Measurements from ENCODE around the gene SPRYD3. TPM values are rescaled to one million over a fixed set of nuclear protein-coding genes. Genes with fewer than 3 reads are reported as not detected.

Gene SPRYD3
- total RNA-seq, 1 donor from 2014 or later = 21.8 TPM

DNA sequence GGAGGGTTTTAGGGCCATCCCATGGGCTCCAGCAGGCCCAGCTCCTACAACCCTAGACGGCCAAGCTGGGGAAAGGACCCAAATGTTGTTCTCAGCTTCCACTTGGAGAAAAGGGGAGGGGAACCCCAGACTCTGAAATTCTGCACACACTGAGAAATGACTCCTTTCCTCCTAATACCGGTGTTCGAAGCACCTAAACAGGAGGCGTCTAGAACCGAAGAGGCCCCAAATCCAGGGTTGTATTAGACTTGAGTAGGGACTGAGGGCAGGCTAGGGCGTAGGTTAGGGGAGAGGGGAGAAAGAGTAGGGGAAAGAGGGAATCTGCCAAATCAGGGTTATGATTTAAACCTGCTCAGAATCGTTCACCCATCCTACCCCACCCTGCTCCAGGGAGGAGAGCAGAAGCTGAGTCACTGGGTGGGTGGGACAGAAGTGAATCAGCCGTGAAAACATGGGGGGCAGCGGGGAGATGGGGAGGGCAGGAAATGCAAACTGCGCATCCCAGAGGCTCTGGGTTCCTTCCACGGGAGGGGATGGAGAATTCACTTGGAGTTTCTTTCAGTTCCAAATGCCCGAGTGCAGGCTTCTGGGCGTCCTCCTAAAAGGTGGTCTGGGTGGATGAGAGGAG is 19.3 kb upstream of the SPRYD3 start:
- no peaks in the 10 kb centered on the region for H4K20me1 ChIP-seq (ENCODE audit: insufficient read depth, low read length)
- peak overlapping the region; percentile 70 for H3K27ac Mint-ChIP-seq (ENCODE audit: unreplicated experiment)
- peak overlapping the region; percentile 96 for H3K4me2 ChIP-seq (ENCODE audit: low read length)
- H3K27ac ChIP-seq (ENCODE audit: low read depth, low read length) = peak overlapping the region; percentile 88
- DNase-seq (ENCODE audit: low read depth) = peak; percentile 71
- H3K4me1 Mint-ChIP-seq (ENCODE audit: low read depth, unreplicated experiment) = peaks cover 23% of the 10 kb centered on the region
- no peaks in the 10 kb centered on the region for H3K9me3 ChIP-seq (ENCODE audit: insufficient read depth, low read depth, low read length)
- no peaks in the 10 kb centered on the region for H3K36me3 Mint-ChIP-seq (ENCODE audit: low read depth, unreplicated experiment)
- H3K4me3 ChIP-seq (ENCODE audit: insufficient read depth, low read depth, low read length) = peak overlapping the region; percentile 65
- peak overlapping the region; percentile 85 for H2AFZ ChIP-seq (ENCODE audit: low read depth, low read length)
- peak overlapping the region; percentile 85 for H3K4me3 Mint-ChIP-seq (ENCODE audit: unreplicated experiment)
- no peaks in the 10 kb centered on the region for H3K27me3 ChIP-seq (ENCODE audit: insufficient read depth, low read length)
- H3K36me3 ChIP-seq (ENCODE audit: insufficient read depth, low read length) = no peaks in the 10 kb centered on the region
- peak overlapping the region; percentile 82 for H3K9ac ChIP-seq (ENCODE audit: low read length)
- H3K79me2 ChIP-seq (ENCODE audit: insufficient read depth, low read length) = no peaks in the 10 kb centered on the region
- TF ChIP-seq, protein P1, sequence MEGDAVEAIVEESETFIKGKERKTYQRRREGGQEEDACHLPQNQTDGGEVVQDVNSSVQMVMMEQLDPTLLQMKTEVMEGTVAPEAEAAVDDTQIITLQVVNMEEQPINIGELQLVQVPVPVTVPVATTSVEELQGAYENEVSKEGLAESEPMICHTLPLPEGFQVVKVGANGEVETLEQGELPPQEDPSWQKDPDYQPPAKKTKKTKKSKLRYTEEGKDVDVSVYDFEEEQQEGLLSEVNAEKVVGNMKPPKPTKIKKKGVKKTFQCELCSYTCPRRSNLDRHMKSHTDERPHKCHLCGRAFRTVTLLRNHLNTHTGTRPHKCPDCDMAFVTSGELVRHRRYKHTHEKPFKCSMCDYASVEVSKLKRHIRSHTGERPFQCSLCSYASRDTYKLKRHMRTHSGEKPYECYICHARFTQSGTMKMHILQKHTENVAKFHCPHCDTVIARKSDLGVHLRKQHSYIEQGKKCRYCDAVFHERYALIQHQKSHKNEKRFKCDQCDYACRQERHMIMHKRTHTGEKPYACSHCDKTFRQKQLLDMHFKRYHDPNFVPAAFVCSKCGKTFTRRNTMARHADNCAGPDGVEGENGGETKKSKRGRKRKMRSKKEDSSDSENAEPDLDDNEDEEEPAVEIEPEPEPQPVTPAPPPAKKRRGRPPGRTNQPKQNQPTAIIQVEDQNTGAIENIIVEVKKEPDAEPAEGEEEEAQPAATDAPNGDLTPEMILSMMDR (IDR thresholded peaks at IDR 0.05; ENCODE audit: insufficient read depth, low read depth, low read length) = no peak
- no peak for TF ChIP-seq EZH2 (IDR thresholded peaks at IDR 0.05; ENCODE audit: insufficient read depth, low read length)
- FAIRE-seq = peak; percentile 58
- H3K9me3 Mint-ChIP-seq (ENCODE audit: unreplicated experiment) = peaks cover 2% of the 10 kb centered on the region
- H3K27me3 Mint-ChIP-seq (ENCODE audit: low read depth, unreplicated experiment) = peaks cover 25% of the 10 kb centered on the region
- H3K4me1 ChIP-seq (ENCODE audit: insufficient read depth, low read length) = peaks cover 31% of the 10 kb centered on the region

DNA sequence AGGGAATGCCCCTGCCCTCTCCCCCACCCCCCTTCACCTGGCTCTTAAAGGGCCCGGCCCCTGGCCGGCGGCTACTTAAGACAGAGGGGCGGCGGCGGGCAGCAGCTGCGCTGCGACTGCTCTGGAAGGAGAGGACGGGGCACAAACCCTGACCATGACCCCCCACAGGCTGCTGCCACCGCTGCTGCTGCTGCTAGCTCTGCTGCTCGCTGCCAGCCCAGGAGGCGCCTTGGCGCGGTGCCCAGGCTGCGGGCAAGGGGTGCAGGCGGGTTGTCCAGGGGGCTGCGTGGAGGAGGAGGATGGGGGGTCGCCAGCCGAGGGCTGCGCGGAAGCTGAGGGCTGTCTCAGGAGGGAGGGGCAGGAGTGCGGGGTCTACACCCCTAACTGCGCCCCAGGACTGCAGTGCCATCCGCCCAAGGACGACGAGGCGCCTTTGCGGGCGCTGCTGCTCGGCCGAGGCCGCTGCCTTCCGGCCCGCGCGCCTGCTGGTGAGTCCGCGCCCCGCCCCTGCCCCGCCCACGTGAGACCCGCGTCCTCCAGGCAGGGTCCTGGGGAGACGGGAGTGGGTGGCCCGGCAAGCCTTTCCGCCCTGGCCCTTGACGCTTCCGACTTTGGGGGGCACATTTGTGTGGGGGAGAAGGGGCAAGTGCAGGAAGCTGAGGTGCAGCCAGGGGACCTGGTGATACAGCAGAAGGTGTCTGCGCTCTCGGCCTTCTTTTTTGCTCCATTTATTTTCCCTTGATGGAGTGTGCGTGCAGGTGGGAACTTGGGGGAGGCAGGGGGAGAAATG is 18.6 kb upstream of the SPRYD3 start, which contains the start of gene IGFBP6:
Gene IGFBP6, plus strand, starts transcription at position 104 of the 790 bp plus-strand sequence. Its CDS starts 51 bp downstream, at position 155.
- Histone ChIP-seq H3K79me2 (ENCODE audit: insufficient read depth, low read length) (no peaks in the 10 kb centered on the region), H3K27me3 (ENCODE audit: insufficient read depth, low read length) (no peaks in the 10 kb centered on the region), H4K20me1 (ENCODE audit: insufficient read depth, low read length) (no peaks in the 10 kb centered on the region), H3K36me3 (ENCODE audit: insufficient read depth, low read length) (no peaks in the 10 kb centered on the region), H3K9me3 (ENCODE audit: insufficient read depth, low read depth, low read length) (no peaks in the 10 kb centered on the region), H3K4me3 (ENCODE audit: insufficient read depth, low read depth, low read length) (peak within 1 kb of the TSS; percentile 65), H2AFZ (ENCODE audit: low read depth, low read length) (peak within 1 kb of the TSS; percentile 85), H3K9ac (ENCODE audit: low read length) (peak within 1 kb of the TSS; percentile 82), H3K4me2 (ENCODE audit: low read length) (peak within 1 kb of the TSS; percentile 96), H3K4me1 (ENCODE audit: insufficient read depth, low read length) (peaks cover 31% of the 10 kb centered on the region), H3K27ac (ENCODE audit: low read depth, low read length) (peak within 1 kb of the TSS; percentile 88)
- peak; percentile 34 for DNase-seq (ENCODE audit: low read depth)
- Mint-ChIP-seq H3K36me3 (ENCODE audit: low read depth, unreplicated experiment) (no peaks in the 10 kb centered on the region), H3K4me3 (ENCODE audit: unreplicated experiment) (peak within 1 kb of the TSS; percentile 85), H3K9me3 (ENCODE audit: unreplicated experiment) (peaks cover 2% of the 10 kb centered on the region), H3K27me3 (ENCODE audit: low read depth, unreplicated experiment) (peaks cover 24% of the 10 kb centered on the region), H3K4me1 (ENCODE audit: low read depth, unreplicated experiment) (peaks cover 23% of the 10 kb centered on the region), H3K27ac (ENCODE audit: unreplicated experiment) (peak within 1 kb of the TSS; percentile 27)
- no peak for FAIRE-seq
- TF ChIP-seq, protein P1 (IDR thresholded peaks at IDR 0.05; ENCODE audit: insufficient read depth, low read depth, low read length) = no peak
- no peak for TF ChIP-seq EZH2 (IDR thresholded peaks at IDR 0.05; ENCODE audit: insufficient read depth, low read length)

All from astrocyte (in vitro differentiated cells and primary cell).